Esophagus squamous epithelium (tissue), 4 donors: Measurements from ENCODE around the gene CSMD2.

Experiments used
- CTCF ChIP-seq, 6 experiments: fragments of 450-650 bp in 4 of 6; fragments of 200-600 bp in 2 of 6; sonication (generic) in 2 of 6; IDR thresholded peaks; one replicate each; pipeline ENCODE4 v1.5.1; 2016 to 2019; ENCODE audit warnings: antibody characterized with exemption in 6 of 6, mild to moderate bottlenecking in 4 of 6, moderate library complexity in 4 of 6
- POLR2A ChIP-seq, 4 donors: fragments of 450-650 bp; IDR thresholded peaks; one replicate each; pipeline ENCODE4 v1.6.1; 2017; ENCODE audit warnings: antibody characterized with exemption in 4 of 4, mild to moderate bottlenecking in 4 of 4, moderate library complexity in 3 of 4

DNA sequence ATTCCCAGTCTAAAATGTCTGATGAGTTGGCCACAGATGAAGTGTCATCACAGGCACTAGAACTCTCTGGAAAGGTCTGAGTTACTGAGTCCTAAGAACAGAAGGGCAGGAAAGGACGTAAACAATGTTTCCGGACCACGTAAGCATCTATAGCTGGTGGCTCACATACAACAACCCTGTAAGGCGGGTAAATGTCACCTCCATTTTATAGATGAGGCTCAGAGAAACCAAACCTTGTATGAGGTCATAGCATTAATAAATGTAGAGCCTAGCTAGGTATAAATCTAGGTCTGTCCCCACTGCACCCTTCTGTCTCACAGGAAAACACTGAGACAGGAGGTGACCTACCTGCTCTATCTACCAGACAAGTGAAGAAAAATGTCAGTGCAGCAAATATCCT, 86.6 kb downstream of the CSMD2 start:
- no peak for TF ChIP-seq POLR2A (IDR thresholded peaks at IDR 0.05)
- TF ChIP-seq CTCF (IDR thresholded peaks at IDR 0.05), result no peak
